ENCODE measurements around the gene FBXO44. TPM values are rescaled to one million over a fixed set of nuclear protein-coding genes. Genes with fewer than 3 reads are reported as not detected.

FBXO44 gene
- total RNA-seq, 1 donor from 2014 or later = 9.3 TPM

- no peak for DNase-seq
These were observed 36.7 kb downstream of the FBXO44 start, which contains the start of gene DRAXIN for GRCh38 chr1:11691302-11691914. TSS of gene DRAXIN (plus strand) at chr1:11691710. CDS start at chr1:11706259, 14,549 bp downstream.

- DNase-seq = no peak
These were observed 37.4 kb downstream of the FBXO44 start for GRCh38 chr1:11691928-11692711.

DNA sequence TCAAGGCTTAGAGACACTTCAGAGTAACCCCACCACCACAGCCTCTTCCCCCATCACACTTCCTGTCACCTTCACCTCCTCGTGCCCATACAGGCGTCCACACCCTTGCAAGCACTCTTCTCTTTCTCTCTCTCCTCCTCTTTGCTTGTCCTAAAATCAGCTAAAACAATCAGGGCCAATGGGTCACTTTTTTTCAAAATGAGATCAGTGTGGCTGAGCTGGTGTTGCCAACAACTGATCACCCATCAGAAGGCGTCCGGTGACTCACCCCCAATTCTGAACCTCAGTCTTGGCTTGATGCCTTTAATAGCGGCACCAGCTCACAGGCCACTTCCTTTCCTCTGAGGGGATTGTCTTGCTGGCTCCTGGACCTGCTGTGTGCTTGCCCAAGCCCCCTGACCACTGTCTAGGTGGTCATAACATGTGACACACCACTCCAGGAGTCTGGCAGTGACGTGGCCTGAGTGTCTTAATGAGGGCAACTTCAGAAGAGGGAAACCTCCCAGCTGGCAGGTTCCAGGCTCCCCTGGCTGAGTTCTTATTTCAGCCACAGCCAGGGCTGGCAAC is 38.4 kb downstream of the FBXO44 start:
- no peak for DNase-seq

DNA sequence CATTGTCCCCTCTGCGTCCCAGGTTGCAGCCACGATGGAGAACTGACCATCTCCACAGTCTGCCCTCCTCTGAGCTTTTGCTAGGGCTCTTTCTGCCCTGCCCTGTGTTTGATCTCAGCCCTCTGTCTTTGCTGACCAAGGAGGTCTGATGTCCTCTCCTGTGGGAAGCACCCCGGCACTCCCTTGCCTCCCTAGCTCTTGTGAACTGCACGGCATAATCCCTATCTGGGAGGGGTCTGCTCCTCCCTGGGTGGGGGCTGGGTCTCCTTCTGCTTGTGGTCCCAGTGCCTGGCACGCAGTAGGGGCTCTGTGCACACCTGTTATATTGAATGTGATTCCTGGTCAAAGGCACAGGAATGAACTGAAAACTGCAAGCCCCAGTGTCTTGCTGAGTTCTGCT is 39.2 kb downstream of the FBXO44 start:
- DNase-seq = no peak

DNA sequence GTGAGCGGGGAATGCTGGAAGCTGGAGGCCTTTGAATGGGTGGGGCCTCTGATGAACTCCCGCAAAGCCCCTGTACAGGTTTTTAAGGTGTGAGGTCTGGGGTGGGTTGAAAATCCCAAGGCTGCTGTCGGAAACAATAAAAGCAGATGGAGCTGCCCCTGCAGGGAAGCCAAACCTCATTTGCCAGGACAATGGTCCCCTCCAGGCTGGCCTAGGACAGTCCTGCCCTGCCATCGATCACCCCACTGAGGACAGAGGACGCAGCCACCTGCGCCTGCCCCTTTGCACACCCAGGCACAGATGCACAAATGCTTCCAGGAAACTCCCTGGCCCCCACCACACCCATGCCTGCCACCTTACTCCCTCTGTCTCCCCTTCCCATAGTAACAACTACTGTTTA is 41.2 kb downstream of the FBXO44 start:
- DNase-seq = no peak

DNA sequence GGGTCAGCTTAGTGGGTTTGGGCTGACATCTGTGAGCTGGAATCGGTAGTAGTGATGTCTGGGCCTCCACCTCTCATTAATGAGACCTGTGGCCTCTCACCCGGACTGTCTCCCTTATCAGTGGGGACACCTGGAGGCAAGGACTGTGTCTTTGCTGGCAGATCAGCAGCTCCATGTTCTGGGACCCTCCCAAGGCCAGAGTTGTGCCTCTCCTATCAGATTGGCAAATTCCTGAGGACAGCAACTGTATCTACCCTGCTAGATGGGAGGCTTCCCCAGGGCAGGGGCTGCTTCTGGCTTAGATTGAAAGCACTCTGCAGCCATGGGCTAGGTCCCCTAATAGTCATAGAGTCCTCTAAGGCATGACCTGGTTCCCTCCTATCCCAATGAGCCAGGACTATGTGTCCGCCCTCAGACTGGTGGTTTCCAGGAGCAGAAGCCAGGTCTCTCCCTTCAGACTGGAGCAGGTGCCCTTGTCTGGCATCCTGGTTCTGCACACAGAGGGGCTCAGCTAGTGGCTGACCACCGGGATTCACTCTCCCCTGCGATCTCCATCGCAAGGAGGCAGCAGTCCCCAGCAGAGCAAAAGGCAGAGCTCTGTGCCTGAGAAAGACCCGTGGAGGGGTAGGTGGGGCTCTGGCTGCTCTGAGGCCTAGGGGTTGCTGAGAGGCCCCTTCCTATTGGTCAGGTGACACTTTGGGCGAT is 42.7 kb downstream of the FBXO44 start:
- no peak for DNase-seq

DNA sequence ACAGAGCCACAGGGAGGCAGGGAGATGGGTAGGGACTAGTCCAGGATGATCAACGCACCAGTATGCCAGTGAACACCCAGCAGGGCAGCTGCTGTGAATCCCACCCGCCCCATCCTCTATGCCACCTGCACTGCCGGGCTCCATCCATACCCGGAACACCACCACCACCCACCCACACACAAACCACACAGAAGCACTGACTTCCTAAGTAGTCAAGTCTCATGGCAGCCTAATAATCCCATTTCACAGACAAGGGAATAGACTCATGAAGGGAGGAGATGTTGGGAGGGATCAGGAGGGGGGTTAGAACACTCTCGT is 43.2 kb downstream of the FBXO44 start:
- DNase-seq = no peak

GRCh38 chr1:11700601-11701467 is 46.2 kb downstream of the FBXO44 start:
- no peak for DNase-seq

DNA sequence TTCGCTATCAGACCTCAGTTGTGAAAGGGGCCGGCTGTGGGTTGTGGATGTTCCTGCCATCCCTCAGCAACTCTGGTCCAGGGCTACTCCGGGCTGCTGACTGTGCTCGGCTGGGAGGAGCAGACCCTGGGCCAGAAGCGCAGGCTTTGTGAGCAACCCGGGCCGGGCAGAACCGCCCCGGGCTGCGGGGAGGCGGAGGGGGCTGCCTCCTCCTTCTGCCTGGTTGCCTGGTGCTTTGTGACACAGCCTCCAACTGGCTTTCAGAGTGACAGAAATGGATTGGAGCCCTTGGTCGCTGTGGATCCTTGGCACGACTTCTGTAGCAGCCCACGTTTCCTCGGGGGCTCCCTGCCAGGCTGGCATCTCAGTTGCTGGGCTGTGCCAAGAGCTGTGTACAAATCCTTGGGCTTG is 46.9 kb downstream of the FBXO44 start:
- DNase-seq = no peak

GRCh38 chr1:11701981-11702803 is 47.5 kb downstream of the FBXO44 start:
- DNase-seq = no peak

DNA sequence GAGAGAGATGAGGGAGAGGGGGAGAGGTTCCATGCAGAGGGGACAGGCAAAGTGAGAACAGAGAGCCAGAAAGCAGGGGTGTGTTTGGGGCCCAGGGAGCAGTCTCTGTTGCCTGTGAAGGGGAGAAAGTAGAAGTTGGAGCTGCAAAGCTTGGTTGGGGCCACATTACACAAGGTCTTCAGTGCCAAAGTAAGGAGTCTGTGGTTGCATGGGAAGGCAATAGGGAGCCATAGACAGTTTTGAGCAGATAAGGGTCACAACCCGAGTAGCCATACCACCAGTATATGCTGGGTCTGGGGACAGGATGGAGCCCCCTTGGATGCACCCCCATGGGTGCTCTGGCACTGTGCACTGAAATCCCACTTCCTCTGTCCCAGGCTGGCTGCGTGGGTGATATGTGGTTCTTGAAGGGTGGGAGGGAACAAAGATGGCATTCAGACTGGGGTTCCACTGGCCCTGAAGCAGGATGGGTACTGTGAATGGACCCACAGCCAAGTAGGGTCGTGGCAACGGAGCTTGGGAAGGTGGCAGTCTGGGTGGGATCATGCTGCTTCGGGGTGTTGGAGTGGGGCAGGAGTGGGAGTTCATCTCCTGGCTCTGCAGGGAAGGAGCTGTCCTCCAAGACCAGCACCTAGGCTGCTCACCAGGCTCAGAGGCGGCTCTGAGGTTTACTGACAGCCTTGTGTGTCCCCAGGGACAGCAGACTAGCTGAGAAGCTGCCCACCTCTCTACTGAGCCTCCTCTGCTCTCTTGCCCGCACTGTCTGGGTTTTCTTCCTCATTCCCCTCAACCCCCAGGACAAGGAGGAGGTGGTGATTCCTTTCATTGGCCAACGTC is 48.9 kb downstream of the FBXO44 start:
- DNase-seq = no peak

DNA sequence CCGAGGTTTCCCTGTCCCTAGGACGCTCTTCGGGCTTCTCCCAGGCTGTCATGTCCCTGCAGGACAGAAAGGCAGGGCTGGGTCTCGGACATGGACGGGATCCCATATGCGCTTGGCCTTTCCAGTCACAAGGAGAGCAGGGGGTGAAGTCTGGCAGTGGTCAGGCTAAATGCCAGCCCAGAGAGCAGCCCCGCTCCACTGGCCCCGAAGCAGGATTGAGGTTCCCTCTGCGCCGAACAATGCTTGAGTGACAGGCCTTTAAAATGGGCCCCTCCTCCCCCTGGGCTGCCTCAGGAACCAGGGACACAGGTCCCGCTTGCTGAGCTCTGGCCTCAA is 49.5 kb downstream of the FBXO44 start:
- DNase-seq = no peak

DNA sequence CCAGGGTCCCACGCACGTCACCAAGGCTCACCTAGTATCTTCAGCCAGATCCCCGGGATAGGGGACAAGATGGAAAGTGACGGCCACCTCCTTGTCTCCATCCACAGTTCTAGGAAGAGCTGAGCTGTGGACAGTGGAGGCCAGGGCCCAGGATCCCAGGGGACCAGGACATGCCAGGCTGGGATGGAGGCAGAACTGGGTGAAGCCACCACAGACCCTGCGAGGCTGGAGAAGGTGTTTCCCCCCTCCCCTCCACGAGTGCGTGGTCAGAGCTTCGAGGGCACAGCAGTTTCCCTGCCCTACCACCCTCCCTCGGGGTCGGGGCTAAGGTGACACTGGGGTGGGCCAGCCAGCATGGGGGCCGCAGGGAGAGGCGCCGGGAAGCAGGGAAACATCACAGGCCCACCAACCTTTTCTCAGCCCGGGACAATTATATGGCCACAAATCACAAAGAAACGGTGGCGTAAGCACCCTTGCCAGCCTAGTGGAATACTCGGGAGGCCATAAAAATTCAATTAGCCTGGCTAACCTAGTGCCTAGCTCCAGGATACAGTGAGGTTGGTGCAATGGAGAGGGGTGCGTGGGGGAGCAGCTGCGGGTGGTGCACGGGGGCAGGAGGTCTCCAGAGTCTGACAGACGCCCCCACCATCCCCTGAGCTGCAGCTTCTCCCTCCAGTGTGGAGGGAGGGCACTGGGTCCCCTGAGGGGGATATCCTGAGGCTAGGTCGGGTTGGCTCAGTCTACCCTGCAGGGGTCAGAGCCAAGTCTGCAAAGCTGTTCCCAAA is 50.2 kb downstream of the FBXO44 start:
- no peak for DNase-seq

- no peak for DNase-seq
These were observed 50.9 kb downstream of the FBXO44 start for GRCh38 chr1:11705596-11705995.

DNA sequence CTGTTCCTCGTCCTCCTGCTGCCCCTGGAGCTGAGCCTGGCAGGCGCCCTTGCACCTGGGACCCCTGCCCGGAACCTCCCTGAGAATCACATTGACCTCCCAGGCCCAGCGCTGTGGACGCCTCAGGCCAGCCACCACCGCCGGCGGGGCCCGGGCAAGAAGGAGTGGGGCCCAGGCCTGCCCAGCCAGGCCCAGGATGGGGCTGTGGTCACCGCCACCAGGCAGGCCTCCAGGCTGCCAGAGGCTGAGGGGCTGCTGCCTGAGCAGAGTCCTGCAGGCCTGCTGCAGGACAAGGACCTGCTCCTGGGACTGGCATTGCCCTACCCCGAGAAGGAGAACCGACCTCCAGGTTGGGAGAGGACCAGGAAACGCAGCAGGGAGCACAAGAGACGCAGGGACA is 51.6 kb downstream of the FBXO44 start:
- no peak for DNase-seq

DNA sequence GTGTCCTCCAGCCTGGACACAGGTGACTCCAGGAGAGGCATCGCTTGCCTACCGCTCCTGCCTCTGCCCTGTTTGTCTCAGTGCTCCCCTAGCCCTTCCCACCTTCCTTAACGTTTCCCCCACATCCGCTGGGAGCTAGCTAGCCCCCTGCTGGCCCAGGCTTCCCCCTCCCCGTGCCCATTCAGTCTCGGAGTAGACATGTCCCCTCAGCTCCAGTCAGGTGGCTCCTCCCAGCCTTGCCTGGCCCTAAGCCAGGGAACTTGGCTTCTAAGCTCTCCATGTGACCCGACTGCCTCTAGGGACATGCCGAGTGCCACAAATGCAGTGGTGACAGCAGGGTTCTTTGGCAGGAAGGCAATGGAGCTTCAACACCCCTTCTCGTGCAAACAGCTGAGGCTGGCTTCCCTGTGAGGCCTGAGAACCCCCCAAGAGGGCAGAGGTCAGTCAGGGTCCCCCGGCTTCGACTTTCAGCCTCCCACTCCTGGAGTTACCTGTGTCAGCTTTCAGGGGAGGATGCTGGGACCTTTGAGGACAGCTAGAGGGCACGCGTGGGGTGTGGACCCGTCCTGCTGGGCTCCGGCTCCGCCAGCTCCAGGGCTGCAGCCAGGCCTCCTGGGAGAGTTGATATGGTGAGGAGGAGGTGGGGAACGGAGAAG is 53.1 kb downstream of the FBXO44 start:
- DNase-seq = no peak

DNA sequence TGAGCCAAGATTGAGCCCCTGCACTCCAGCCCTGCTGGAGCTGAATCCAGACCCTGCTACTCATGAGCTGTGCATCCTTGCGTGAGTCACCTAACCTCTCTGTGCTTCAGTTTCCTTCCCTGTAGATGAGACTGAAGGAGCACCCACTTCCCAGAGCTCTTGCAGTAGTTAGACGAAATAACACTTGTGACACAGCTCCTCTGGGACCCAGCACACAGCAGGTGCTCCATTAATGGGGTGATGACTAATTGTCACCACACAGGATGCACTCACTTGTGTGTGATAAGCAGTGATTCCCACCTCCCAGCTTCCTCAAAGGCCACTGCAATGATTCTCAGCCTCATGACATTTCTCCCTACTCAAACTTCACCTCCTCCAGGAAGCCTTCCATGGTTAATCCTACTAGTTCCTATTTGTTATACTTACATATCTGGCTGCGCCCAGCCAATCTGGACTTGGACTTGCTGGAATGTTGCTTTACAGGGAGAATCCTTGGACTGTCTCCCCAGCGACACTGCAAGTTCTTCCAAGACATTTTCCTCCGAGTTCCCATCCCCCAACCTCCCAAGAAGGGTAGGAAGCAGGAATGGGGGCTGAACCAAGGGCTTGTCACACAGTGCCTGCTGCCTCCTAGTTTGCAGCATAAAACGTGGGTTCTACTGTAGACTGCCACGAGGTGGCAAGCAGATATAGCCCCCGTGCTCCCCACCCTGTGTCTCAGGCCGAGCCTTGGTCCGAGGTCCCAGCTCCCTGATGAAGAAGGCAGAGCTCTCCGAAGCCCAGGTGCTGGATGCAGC is 54.1 kb downstream of the FBXO44 start:
- DNase-seq = no peak

DNA sequence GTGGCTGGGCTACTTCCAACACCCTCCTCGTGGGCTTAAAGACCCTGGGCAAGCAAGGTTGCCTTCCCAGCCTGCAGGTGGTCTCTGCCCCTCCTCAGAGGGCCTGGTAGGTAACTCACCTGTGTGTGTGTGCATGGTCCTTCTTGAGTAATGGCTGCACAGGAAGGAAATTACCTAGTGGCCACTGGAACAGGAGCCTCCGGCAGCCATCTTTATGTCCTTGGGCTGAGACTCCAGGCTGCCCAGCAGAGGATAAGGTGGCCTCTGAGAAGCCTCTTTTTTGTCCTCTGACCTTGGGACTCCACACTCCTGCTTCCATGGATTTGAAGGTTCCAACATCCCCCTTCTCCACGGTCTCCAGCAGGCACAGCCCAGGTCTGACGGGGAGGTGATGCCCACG is 56.8 kb downstream of the FBXO44 start:
- no peak for DNase-seq
